COR-L47 (cell line): Measurements from ENCODE around the gene TRDMT1.

Experiments
- DNase-seq: peaks from one replicate; lab custom pipeline; 2025; lab: John Stamatoyannopoulos, UW

Gene TRDMT1

DNA sequence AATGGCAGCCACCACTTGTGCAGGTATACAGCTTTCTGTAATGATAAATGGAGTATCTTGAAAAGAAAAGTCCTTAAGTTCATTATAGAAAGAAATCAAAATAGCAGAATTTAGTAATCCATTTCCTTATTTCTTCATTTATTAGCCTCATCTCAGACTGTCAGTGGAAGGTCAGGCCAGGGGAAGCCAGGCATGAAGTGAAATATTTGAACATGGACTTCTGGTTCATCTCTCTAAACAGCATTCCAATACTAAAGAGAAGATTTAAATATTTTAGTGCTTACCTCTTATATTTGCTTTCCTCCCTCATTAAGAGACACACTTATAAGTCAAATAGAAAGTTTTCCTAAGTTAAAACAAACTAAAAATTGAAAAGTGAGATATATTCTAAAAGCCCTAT lies 26.8 kb downstream of the TRDMT1 start:
- no peak for DNase-seq

- no peak for DNase-seq
Observed at GRCh38 chr10:17171141-17171641, 30.3 kb downstream of the TRDMT1 start.

- DNase-seq = no peak
Observed at GRCh38 chr10:17169803-17170202, 31.7 kb downstream of the TRDMT1 start.

GRCh38 chr10:17166699-17167098 lies 34.8 kb downstream of the TRDMT1 start:
- DNase-seq = no peak

GRCh38 chr10:17162828-17163227 lies 38.6 kb downstream of the TRDMT1 start:
- no peak for DNase-seq

- DNase-seq = no peak
Observed at GRCh38 chr10:17161775-17162174, 39.7 kb downstream of the TRDMT1 start.

- no peak for DNase-seq
Observed at GRCh38 chr10:17157024-17157423, 44.4 kb downstream of the TRDMT1 start.

DNA sequence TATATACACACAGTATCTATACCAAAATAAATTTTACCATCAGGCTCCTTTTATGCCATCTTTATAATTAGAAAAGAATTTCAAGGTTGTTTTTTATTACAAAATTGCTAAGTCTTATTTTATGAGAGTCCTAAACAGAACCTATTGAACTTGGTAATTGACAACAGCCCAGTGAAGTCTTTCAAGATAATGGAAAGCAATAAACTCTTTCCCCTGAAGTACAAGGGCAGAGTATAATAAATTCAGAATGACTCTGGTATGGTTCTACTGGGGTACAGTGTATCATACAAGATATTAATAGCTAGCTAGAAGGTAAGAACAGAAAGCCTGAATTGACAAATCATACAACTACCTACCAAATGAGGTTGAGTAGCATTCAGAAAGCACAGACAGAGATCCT lies 45.6 kb downstream of the TRDMT1 start:
- no peak for DNase-seq

- DNase-seq = no peak
Observed at GRCh38 chr10:17154116-17154515, 47.4 kb downstream of the TRDMT1 start.

DNA sequence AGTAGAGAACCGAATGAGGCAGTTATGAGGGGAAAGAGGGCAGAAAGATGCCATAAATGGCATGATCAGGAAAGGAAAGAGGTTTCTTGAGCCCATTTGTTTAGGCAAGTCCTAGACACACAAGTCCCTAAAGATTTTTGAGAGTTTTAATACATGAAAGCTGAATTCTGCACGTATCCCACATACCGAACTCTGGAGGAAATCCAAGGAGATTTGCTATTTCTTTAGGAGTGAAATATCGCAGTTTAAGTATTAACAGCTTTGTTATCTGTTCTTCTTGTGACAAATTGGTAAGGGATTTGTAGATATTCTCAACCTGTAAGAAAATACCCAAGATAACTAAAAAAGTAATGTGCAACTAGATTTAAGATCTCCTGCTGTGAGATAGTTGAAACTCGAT lies 48.2 kb downstream of the TRDMT1 start:
- no peak for DNase-seq

GRCh38 chr10:17151716-17152115 lies 49.8 kb downstream of the TRDMT1 start:
- DNase-seq = no peak

GRCh38 chr10:17147884-17148489 lies 53.5 kb downstream of the TRDMT1 start:
- no peak for DNase-seq

- no peak for DNase-seq
Observed at GRCh38 chr10:17146892-17147291, 54.6 kb downstream of the TRDMT1 start.

DNA sequence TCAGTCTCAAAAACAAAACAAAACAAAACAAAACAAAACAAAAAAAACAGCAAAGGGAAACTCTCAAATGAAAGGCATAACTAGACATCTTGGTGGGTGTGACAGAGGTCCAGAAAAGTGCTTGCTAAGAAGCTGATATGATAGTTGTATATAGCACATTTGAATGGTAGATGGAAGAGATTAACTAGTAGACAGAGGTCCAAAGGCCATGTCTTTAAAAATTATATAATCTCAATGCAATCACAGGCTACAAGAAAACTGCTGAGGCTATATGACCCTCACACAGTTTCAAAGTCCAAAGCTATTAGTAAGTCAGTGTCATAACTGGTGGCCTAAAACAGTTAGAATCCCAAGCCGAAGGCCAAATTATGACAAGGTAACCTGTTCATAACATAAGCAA lies 56.2 kb downstream of the TRDMT1 start:
- no peak for DNase-seq

- no peak for DNase-seq
Observed at GRCh38 chr10:17144757-17145156, 56.7 kb downstream of the TRDMT1 start.

GRCh38 chr10:17144032-17144431 lies 57.4 kb downstream of the TRDMT1 start:
- DNase-seq = no peak

GRCh38 chr10:17143055-17143690 lies 58.3 kb downstream of the TRDMT1 start:
- DNase-seq = no peak

GRCh38 chr10:17141504-17142229 lies 59.8 kb downstream of the TRDMT1 start:
- DNase-seq = no peak

DNA sequence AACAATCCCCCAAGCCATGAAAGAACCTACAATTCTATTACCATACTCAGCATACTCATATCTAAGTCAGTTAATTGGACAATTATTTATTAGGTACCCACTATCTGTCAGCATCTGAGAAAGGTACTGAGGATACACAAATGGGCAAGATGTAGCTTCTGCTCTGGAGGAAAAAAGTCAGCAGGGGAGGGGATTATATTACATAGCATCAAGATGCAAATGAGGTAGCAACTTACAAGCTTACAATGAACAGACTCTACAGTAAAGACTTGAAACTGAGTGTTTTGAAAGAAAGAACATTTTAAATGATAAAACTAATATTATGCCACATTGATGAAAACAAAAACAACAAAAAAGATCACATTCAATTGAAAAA lies 61.1 kb downstream of the TRDMT1 start:
- DNase-seq = no peak

- DNase-seq = no peak
Observed at GRCh38 chr10:17138460-17139042, 62.9 kb downstream of the TRDMT1 start.

DNA sequence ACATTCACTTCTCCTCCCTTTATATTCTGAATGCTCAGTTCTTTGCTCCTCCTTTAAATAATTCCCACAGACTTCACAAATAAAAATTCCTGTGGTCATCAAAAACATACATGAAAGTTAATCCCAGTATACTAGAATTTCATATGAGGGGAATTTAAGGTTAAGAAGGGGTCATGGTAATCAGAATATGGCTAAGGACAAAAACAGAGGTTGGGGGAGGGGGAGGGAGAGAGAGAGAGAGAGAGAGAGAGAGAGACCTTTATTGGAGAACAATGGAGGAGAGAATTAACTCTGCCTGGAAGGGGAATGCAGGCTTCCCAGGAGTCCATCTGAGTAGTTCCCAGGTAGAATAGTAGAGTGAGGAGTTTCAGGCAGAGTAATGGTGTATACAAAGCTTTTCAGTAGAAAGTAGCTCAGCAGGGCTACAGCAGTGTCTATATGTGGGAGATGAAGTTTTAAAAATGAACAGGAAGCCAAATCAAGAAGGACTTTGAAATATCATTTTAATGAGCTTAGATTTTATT lies 66.7 kb downstream of the TRDMT1 start:
- DNase-seq = no peak

- no peak for DNase-seq
Observed at GRCh38 chr10:17134282-17134681, 67.2 kb downstream of the TRDMT1 start.

DNA sequence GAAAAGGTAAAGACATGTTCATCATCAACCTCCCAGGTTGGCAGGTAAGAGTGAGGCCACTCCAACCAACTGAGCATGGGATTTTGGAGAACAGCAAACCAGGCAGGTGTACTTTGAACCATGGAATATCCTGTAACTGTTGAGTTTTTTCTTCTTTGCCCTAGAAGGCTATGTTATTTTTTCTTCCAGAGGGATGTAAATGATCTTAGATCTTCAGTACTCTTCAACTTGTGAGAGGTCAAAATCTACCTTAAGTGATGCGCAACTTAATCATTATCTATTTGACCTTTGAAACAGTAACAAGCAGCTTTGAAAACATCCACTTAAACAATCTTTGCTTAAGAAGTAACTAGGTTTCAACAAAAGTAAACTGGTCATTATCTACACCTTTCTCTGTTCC lies 71.7 kb downstream of the TRDMT1 start, which contains the start of gene CUBN:
TSS of gene CUBN (minus strand) at position 71 of the 400 bp plus-strand sequence. CDS start at position 25, 46 bp downstream.
- no peak for DNase-seq
